HG03575 (cell line): ENCODE measurements around the gene OPRD1.
"Not testable (repeated sequence)": the region's sequence is repeated elsewhere in the genome, so short reads cannot be mapped to it uniquely, and the experiment has no call there.

Experiments used
- ATAC-seq: cut with Tn5 transposase; IDR thresholded peaks from one replicate; pipeline ENCODE4 v1.9.1; 2021; ENCODE audit not compliant: unreplicated experiment, insufficient number of reproducible peaks, low FRiP score; ENCODE audit errors: extremely low read depth

The OPRD1 gene

GRCh38 chr1:28811766-28812668 is at the start of gene OPRD1:
Gene OPRD1, plus strand, starts transcription at chr1:28812170. Its CDS starts 214 bp downstream, at chr1:28812384.
- ATAC-seq, result no peak

- ATAC-seq, result no peak
These were observed 45.3 kb upstream of the OPRD1 start for GRCh38 chr1:28766532-28767183.

GRCh38 chr1:28770601-28771165 is 41.3 kb upstream of the OPRD1 start:
- ATAC-seq, result no peak

GRCh38 chr1:28771921-28772320 is 40.0 kb upstream of the OPRD1 start:
- not testable (repeated sequence) for ATAC-seq

DNA sequence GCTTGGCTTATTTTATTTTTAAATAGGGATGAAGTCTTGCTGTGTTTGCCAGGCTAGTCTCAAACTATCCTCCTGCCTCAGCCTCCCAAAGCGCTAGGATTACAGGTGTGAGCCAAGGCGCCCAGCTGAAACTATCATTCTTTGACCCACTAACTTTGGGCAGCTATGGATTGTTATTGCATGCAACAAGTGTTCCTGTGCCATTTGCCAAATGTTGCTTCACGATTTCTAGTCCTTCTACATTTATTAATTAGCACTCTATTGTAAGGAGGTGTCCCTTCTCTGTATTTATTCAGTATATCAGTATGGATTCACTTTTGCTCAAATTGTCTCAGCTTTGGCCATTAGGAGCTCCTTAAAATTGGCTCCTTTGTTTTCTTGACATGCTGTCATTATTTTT is 38.9 kb upstream of the OPRD1 start:
- ATAC-seq, result no peak

DNA sequence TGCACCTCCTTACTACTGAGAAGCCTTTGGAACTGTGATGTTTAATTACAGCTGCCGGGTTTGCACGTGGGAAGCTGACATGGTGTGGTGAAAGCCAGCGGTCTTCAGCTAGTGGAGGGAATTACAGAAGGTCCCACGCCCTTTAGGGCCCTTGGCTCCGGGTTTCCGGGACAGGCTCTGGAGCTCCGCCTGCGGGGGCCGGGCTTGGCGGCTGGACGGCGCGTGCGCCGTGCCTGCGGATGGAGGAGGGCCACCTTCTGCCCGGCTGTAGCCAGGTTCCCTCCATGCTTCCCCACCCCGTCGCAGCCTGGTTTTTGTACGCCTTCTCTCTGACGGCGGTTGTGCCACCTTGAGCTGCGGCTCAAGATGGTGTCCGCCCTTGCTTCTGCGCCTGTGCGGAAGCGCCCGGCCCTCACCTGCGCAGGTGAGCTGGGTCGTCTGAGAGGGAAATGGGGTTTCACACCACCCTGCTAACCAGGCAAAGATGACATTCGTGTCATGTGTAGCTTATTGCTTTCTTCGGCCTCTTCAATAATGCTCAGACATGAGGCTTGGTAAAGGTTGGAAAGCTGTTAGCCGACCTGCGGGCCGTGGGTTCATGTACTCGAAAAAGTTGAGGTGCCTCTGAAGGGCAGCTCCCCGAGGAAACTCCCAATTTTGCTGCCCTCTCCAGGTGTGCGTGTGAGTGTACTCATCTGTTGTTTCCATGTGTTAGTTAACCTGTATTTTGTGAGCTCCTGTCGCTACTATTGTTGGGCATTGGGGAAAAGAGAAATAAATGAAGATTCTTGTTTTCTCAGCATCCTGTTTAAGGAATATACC is 36.6 kb upstream of the OPRD1 start:
- ATAC-seq, result no peak

DNA sequence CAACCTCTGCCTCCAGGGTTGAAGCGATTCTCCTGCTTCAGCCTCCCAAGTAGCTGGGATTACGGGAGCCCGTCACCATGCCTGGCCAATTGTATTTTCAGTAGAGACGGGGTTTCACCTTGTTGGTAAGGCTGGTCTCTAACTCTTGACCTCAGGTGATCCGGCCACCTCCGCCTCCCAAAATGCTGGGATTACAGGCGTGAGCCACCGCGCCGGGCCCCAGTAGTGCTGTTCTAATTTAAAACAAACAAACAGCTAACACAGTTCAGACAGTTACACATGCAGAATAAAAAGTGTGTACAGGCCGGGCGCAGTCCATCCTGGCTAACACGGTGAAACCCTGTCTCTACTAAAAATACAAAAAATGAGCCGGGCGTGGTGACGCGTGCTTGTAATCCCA is 35.6 kb upstream of the OPRD1 start:
- no peak for ATAC-seq

DNA sequence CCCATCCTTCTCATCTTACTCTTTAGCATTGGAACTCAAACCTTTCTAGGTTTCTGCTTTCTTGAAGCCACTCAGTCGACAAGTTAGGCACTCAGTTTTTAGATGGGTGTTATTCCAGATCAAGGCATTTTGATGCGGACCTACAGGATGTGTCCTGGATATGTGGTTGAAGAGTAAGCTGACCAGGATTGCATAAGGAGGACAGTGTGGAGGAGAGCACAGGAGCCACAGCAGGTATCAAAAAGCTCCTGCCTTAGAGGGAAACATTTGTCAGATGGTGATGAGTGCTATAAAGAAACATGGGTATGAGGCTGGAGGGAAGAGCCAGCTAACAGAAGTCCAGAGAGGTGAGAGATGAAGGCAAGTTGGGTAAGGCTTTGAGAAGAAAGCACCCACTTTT is 33.9 kb upstream of the OPRD1 start:
- ATAC-seq, result no peak

GRCh38 chr1:28779751-28780408 is 32.1 kb upstream of the OPRD1 start:
- no peak for ATAC-seq

GRCh38 chr1:28781305-28781704 is 30.7 kb upstream of the OPRD1 start:
- no peak for ATAC-seq

GRCh38 chr1:28782011-28782410 is 30.0 kb upstream of the OPRD1 start:
- no peak for ATAC-seq

GRCh38 chr1:28783363-28783762 is 28.6 kb upstream of the OPRD1 start:
- ATAC-seq, result no peak

GRCh38 chr1:28789412-28789811 is 22.6 kb upstream of the OPRD1 start:
- ATAC-seq, result no peak

DNA sequence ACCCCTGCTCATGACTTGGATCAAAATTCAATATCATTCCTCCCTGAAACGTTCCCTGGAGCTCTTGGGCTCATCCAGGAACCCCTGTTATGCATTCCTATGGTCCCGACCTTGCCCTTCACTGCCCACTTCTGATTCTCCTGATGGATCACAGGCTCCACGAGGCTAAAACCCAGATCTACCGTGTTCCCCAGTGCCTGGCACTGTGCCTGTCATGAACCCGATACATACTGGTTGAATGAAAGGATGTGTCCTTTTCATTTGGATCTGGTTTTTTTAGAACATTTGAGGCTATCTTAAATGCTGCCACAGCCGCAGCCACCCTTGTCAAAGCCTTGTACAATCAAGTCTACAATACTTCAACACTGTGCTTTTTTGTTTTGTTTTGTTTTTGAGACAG is 22.2 kb upstream of the OPRD1 start:
- no peak for ATAC-seq

GRCh38 chr1:28790377-28791035 is 21.5 kb upstream of the OPRD1 start:
- no peak for ATAC-seq

DNA sequence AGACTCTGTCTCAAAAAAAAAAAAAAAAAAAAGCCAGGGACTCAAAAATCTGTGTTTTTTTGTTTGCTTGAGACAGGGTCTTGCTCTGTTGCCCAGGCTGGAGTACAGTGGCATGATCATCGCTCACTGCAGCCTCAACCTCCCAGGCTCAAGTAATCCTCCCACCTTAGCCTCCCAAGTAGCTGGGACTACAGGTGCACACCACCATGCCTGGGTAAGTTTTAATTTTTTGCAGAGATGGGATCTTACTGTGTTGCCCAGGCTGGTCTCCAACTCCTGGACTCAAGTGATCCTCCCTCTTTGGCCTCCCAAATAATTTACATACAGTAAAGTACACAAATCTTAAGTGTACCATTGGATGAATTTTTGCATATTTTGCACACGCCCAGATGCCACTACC is 20.0 kb upstream of the OPRD1 start:
- not testable (repeated sequence) for ATAC-seq

DNA sequence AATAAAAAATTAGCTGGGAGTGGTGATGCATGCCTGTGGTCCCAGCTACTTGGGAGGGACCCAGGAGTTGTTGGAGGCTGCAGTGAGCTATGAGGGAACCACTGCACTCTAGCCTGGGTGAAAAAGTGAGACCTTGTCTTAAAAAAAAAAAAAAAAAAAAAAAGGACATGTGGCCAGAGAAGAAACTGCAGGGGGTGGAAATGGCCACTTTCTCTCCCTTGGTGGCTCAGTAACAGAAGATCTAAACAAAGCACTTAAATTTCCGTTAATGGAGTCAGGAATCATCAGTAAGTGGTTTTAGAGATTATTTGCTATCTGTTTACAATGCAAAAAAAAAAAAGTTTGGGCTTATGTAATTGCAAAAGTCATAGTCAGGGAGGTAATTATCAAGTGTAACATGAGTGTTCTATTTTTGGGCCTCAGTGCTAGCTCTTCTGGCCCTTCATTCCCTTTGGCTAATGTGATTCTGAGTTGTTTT is 19.3 kb upstream of the OPRD1 start:
- no peak for ATAC-seq

DNA sequence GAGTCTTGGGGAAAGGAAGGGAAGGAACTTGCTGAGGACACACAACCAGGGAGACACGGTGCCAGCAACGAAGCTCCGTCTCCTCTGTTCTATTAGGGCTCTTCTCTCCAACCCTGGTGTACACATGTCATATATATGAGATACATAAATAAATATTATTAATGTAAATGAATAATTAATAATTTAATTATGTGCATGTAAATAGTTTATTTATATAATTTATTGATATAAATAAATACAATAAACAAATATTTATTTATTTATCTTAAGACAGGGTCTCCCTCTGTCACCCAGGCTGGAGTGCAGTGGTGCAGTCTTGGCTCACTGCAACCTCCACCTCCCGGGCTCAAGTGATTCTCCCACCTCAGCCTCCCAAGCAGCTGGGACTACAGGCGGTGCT is 17.4 kb upstream of the OPRD1 start:
- not testable (repeated sequence) for ATAC-seq
